Measurements from ENCODE around the gene ZSWIM3.
A peak's percentile ranks its signal among the peaks of the same experiment; 100 is the strongest.

The ZSWIM3 gene

DNA sequence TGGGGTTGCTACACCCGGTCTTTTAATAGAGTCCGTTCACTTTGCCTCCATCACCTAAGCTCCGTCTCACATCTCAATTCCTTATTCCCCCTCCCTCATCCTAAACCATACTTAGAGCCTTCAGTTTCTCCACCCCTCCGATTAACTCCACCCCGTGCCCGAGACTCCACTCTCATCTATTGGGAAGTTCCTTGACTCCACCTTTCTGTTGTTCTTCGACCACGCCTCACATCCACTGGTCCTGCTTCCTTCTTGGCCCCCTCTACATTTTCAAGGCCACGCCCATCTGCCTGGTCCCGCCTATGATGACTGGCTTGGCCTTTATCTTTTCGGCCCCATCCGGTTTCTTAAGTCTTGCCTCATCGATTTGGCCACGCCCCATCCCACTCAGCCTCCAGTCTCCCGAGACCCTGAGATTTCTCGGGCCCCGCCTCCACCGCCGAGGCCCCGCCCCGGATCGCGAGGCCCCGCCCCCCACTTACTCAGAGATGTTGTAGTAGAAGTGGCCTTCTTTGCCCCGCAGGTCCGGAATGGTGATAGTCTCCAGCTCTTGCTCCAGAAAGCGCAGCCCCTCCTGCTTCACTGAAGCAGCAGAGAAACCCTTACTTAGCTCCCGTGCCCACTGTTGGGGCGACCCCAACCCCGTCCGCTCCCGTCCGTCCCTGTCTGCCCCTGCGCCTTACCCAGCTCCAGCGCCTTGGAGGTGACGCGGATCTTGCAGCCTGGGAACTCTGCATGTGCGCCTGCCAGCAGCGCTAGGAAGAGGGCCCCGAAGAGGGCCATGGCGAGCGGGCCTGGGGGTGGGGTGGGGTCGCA, 53.5 kb downstream of the ZSWIM3 start:
- DNase-seq: peak; percentile 100

DNA sequence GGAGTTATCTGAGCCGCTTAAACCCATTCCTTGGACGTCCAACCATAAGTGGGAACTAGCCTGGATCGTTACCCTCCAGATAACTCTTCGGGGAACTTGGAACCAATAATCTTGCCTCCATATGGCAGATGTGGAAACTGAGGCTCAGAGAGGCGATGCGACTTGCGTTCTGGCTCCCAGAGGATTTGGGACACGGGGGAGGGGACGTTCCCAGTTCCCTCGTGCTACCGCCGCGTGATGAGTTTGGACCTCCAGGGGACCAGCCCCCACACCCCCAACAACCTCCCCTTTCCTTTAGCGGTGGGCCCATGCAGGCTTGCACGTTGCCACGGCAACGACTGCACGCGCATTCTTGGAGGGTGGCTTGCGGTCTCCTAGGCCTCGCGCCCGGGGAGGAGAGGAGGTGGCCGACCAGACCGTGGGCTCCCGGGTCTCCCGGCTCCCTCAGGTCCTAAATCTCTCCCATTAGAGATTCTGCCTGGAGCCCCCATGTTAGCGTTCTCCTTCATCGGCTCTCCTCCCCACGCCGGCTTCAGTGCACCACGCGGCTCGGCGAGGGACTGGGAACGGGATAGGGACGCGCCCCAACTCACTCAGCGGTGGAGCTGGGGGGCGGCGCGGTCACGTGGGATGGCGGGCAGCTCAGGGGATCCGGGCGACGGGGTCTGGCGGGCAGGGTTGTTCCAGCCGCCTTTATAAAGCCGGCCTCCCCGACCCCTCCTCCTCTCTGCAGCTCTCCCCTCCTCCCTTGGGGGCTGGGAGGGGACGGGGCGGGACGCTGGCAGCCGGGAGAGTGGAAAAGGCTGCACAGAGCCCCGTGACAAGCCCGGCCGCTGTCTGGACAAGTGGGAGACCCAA, 54.3 kb downstream of the ZSWIM3 start, which contains the start of gene PLTP:
PLTP (minus strand) TSS at position 670 of the 858 bp plus-strand sequence. CDS start 703 bp downstream, outside the sequence.
- peak; percentile 52 for DNase-seq

DNA sequence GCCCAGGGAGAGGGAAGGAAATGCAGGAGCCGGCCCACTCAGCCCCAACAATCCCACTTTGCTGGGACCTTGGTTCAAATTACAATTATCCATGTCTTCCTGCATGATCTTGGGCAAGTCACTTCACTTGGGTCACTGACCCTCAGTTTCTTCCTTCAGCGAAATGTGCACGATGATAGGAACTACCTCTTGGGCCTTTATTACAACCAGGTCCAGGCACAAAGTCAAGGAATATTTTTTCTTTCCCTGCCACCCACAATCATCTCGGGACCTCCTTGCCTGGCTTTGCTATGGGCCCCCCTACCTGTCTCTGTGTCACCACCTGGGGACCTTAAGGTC, 54.9 kb downstream of the ZSWIM3 start:
- no peak for DNase-seq

DNA sequence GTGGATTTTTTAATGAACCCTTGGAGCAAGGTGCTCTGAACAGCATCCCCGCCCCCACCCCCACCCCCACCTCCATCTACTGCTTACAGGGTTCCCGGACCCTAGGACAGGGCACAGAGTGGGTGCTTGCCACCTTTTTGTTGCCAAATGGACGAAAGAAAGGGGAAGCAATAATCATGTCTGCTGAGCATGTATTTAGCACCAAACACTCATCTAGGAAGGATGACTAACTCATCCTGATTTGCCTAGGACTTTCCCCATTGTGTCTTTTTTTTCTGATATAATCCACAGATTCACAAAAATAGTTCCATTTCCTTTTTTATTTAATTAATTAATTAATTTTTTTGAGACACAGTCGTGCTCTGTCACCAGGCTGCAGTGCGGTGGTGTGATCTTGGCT, 55.7 kb downstream of the ZSWIM3 start:
- DNase-seq: no peak

DNA sequence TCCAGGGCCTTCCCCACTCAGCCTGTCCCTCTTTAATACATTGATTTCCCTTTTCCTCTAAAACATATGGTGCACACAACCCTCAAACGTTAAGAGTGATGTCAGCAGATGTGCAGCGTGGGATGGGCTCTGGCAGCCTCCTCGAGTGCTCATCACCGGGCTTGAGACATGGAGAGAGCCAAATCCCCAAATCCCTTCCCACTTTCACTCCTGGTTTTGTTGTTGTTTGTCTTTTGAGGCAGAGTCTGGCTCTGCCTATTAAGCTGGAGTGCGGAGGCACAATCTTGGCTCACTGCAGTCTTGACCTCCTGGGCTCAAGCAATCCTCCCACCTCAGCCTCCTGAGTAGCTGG, 60.4 kb downstream of the ZSWIM3 start:
- DNase-seq: no peak

DNA sequence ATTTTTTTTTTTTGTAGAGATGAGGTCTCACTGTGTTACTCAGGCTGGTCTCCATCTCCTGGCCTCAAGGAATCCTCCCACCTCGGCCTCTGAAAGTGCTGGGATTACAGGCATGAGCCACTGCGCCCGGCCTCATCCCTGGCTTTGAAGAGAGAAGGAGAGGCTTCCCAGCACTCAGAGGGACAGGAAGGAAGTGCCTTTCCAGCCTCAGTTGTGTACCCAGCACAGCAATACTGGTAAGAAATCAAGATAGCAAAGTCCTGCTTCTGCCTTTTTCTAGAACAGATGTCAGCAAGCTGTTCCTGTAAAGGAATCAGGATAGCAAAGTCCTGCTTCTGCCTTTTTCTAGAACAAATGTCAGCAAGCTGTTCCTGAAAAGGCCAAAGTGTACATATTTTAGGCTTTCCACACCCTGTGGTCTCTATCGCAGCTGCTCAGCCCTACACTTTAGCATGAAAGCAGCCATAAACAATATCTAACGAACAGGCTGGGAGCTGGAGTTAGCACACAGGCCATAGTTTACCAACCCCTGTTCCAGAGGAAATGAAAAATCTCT, 60.8 kb downstream of the ZSWIM3 start:
- DNase-seq: no peak

DNA sequence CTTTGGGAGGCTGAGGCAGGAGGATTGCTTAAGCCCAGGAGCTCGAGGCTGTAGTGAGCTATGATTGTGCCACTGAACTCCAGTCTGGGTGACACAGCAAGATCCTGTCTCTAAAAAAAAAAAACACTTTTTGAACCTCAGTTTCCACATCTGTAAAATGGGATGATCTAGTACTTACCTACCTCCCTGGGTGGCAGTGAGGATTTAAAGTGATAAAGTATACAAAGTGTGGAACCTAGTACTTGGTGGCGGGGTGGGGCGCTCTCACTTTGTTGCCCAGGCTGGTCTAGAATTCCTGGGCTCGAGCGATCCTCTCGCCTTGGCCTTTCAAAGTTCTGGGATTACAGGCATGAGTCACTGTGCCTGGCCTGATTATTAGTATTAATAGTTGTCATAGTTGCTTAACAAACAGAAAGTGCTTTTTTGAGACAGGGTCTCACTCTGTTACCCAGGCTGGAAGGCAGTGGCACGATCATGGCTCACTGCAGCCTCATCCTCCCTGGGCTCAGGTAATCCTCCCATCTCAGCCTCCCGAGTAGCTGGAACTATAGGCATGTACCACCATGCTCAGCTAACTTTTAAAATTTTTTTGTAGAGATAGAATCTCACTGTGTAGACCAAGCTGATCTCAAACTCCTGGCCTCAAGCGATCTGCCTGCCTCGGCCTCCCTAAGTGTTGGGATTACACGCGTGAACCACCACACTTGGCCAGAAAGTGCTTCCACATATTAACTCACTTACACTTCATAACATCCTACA, 61.5 kb downstream of the ZSWIM3 start:
- no peak for DNase-seq

DNA sequence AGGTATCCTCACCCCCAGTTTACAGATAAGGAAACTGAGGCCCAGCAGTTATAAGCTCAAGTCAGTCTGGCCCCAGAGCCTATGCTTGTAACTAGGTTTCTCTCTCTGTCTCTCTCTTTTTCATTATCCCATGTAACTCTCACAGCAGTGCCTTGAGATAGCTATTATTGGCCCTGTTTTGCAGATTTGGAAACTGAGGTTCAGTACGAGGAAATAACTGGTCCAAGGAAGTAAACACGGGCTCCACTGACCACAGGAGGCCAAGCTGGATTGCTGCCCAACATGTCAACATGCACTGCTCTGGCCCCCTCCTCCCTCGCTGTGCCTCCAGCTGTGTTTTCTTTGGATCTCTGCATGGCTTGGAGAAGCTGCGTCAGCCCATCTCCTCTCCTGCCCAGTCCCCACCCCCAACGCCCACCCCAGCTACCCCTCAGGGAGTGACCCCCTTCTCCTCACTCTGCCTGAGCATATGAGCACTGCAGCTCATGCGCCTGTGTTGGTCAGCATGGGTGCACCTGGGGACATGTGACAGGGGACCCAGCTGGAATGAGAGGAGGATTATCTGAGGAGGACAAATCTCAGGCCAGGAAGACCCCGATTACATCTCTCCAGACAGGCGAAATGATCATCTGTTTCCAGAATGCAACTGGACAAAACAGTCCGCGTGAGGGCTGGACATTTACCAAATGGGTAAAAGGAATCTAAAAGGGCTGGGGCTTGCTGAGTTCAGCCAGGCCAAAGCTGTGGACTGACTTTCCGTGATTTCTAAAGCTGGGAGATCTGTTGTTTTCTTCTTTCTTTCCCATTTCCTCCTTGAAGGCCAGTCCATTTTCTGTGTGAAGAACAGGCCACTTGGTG, 62.4 kb downstream of the ZSWIM3 start:
- peak; percentile 55 for DNase-seq

DNA sequence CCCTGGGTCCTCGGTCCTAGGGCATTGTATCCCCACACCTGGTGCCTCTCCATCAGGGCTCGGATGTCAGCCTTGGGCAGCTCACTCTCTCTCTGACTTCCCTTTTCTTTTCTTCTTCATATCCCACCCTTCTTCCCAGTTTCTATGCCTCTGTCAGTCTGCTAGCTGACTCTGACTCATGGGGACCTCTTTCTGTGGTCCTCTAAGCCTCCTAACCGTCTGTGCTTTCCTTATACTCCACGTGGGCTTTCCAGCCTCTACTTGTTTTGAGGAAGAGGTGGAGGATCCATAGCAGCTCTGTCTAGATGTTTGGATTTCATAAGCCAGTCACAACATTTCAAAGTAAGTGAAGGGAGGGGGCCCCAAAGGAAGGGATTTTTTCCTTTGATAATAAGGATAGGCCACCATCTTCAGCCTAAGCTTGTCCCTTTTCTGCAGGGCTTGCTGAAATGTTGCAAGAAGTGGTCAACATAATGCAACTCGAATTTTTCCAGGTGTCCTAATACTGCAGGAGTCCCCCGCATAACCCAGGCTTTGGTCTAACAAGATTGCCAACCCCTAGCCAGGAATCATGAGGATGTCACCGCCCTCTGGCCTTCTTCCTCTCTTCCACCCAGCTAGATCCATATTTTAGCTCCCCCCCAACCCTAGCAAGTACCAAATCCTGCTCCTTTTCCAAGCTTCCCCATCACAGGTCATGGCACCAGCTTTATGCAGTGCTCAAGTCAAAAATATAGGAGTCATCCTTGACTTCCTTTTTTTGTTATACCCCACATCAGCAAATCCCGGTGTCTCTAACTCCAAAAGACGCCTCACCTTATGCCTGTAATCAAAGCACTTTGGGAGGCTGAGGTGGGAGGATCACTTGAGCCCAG, 63.3 kb downstream of the ZSWIM3 start:
- no peak for DNase-seq

DNA sequence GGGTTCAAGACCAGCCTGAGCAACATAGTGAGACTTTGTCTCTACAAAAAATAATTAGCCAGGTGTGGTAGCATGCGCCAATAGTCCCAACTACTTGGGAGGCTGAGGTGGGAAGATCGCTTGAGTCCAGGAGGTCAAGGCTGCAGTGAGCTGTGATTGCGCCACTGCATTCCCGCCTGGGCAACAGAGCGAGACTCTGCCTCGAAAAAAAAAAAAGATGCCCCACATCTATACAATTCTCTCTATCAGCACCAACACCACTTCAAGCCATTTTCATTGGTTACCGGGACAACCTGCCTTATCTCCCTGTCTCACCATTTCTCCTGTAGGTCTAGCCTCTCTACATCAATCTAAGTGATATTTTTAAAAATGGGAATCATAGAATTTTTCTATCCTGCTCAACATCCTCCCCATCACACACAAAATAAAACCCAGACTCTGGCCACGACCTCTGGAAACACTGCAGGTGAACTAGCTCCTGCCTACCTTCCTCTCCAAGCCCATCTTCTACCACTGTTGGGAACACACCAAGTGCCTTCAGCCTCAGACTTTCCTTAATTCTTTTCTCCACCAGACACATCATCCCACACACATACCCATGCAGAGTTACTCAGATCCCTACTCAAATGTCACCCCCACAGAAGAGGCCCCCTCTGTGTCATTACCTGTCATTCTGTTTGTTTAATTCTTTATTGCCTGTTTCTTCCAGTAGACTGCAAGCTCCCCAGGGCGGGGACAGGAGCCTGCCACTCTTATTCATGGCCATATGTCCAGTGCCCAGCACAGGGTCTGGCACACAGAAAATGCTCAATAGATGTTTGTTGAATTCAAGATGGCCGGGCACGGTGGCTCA, 64.1 kb downstream of the ZSWIM3 start:
- DNase-seq: no peak

DNA sequence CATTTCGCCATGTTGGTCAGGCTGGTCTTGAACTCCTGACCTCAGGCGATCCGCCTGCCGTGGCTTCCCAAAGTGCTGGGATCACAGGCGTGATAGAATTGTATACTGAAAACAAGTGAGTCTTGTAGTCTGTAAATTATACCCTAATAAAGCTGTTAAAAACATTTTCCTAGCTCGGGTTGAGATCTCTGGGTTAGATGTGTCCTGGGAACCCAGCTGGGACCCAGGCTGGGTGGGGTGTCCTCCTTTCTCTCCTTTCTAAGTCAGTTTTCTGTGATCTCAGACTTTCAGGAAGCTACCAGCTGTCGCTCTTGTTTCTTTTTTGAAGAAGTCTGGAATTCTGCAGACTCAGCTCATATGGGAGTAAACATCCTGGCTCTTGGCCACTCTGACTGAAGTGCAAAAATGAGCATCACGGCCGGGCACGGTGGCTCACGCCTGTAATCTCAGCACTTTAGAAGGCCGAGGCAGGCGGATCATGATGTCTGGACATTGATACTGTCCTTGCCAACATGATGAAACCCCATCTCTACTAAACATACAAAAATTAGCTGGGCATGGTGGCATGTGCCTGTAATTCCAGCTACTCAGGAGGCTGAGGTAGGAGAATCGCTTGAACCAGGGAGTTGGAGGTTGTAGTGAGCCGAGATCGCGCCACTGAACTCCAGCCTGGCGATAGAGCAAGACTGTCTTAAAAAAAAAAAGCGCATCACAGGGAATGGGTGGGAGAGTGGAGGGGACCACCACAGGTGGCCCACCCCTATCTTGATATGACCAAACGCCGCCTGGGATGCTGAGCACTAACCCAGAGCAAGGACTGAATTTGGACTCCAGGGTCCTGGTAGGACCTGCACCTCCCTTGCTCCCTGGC, 67.2 kb downstream of the ZSWIM3 start:
- DNase-seq: no peak

DNA sequence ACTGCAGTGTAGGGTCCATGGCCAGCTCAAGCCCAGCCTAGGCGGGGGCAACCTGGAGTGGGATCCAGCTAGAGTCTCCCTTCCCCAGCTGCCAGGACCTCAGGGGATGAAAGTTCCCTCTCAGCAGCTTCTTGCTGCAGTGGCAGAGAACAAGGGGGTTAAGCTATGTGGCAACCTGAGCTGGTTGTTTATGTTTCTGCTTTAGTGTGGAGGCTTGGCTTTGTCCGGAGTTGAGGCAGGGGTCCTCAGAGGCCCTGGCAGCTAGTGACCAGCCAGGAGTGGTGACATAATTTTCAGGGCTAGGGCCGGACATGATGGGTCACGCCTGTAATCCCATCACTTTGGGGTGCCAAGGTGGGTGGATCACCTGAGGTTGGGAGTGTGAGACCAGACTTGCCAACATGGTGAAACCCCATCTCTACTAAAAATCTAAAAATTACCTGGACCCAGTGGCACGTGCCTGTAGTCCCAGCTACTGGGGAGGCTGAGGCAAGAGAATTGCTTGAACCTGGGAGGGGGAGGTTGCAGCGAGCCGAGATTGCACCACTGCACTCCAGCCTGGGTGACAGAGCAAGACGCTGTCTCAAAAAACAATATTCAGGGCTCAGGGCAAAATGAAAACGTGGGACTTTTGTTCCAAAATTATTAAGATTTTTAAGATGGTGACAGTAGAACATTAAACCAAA, 68.5 kb downstream of the ZSWIM3 start:
- no peak for DNase-seq

DNA sequence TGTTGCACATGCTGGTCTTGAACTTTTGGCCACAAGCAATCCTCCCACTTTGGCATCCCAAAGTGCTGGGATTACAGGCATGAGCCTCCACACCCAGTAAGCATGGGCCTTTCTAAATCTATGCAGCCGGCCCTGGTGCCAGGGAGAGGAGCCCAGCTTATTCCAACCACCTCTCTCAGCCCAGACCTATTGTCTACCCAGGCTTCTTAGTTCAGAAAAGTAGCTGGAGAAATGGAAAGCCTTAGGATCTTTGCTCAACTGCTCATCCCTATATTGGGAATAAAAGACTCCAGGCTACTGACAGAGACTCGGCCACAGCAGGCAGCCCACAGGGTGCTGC, 69.3 kb downstream of the ZSWIM3 start:
- no peak for DNase-seq

DNA sequence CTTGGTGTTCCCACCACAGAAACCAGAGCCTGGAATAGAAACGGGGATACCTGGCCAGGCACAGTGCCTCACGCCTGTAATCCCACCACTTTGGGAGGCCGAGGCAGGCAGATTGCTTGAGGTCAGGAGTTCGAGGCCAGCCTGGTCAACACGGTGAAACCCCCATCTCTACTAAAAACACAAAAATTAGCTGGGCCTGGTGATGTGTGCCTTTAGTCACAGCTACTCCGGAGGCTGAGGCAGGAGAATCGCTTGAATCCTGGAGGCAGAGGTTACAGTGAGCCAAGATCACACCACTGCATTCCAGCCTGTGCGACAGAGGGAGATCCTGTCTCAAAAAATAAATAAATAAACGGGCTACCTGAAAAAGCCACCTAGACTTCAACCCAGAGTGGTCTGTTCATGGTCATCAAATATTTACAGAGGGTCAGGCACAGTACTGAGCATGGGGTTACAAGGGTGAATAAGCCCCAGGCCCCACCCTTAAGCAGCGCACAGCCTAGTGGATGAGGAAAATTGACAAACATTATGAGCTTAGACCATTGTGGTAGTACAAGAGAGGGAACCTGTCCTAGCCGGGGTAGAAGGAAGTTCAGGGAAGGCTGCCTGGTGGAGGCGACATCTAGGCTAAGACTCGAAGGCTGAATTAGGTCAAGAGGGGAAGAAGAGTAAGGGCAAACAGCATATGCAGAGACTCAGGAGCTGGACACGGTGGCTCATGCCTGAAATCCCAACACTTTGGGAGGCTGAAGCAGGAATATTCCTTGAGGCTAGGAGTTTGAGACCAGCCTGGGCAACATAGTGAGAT, 69.9 kb downstream of the ZSWIM3 start:
- DNase-seq: no peak

Data from NCI-H146 (cell line).